Occipital lobe (tissue), 2 donors: ENCODE measurements around the gene MYO10. TPM values are rescaled to one million over a fixed set of nuclear protein-coding genes. Genes with fewer than 3 reads are reported as not detected.
A peak's percentile ranks its signal among the peaks of the same experiment; 100 is the strongest.
"Not testable (repeated sequence)": the region's sequence is repeated elsewhere in the genome, so short reads cannot be mapped to it uniquely, and the experiment has no call there.

Experiments
- DNase-seq: peaks from one replicate; lab custom pipeline; 2025; lab: John Stamatoyannopoulos, UW
- total RNA-seq: library from RNA; depleted of rRNA; stranded (reverse); fragments of >200 nt; gene quantifications from one replicate; pipeline ENCODE4 v1.2.3, GENCODE V29; 2014

The MYO10 gene
- total RNA-seq, 1 donor from 2014 or later = 31.2 TPM

- DNase-seq = peak; percentile 58
Observed at GRCh38 chr5:16673241-16674201, 262.6 kb downstream of the MYO10 start.

GRCh38 chr5:16671208-16671607 lies 264.9 kb downstream of the MYO10 start:
- no peak for DNase-seq

GRCh38 chr5:16669776-16670175 lies 266.3 kb downstream of the MYO10 start:
- DNase-seq = no peak

GRCh38 chr5:16668631-16669030 lies 267.5 kb downstream of the MYO10 start:
- no peak for DNase-seq

GRCh38 chr5:16668194-16668593 lies 267.9 kb downstream of the MYO10 start:
- no peak for DNase-seq

GRCh38 chr5:16666883-16667398 lies 269.1 kb downstream of the MYO10 start:
- DNase-seq = peak; percentile 24

- no peak for DNase-seq
Observed at GRCh38 chr5:16666130-16666882, 269.8 kb downstream of the MYO10 start.

- DNase-seq = no peak
Observed at GRCh38 chr5:16665601-16666000, 270.5 kb downstream of the MYO10 start.

GRCh38 chr5:16664368-16664767 lies 271.7 kb downstream of the MYO10 start:
- no peak for DNase-seq

- no peak for DNase-seq
Observed at GRCh38 chr5:16663840-16664239, 272.2 kb downstream of the MYO10 start.

GRCh38 chr5:16661713-16662112 lies 274.4 kb downstream of the MYO10 start:
- no peak for DNase-seq

GRCh38 chr5:16660982-16661381 lies 275.1 kb downstream of the MYO10 start:
- DNase-seq = no peak

- no peak for DNase-seq
Observed at GRCh38 chr5:16659536-16659935, 276.6 kb downstream of the MYO10 start.

- DNase-seq = no peak
Observed at GRCh38 chr5:16656561-16657191, 279.4 kb downstream of the MYO10 start.

- no peak for DNase-seq
Observed at GRCh38 chr5:16654647-16655334, 281.3 kb downstream of the MYO10 start.

GRCh38 chr5:16648739-16649138 lies 287.3 kb downstream of the MYO10 start:
- DNase-seq = not testable (repeated sequence)

- no peak for DNase-seq
Observed at GRCh38 chr5:16644301-16644889, 291.7 kb downstream of the MYO10 start.

GRCh38 chr5:16642867-16643266 lies 293.2 kb downstream of the MYO10 start:
- DNase-seq = no peak

- no peak for DNase-seq
Observed at GRCh38 chr5:16639206-16639605, 296.9 kb downstream of the MYO10 start.

GRCh38 chr5:16628376-16628775 lies 307.7 kb downstream of the MYO10 start:
- no peak for DNase-seq
